HG03521 (cell line): Measurements from ENCODE around the gene PPIL4.
"Not testable (repeated sequence)": the region's sequence is repeated elsewhere in the genome, so short reads cannot be mapped to it uniquely, and the experiment has no call there.

ENCODE experiments used
- ATAC-seq: cut with Tn5 transposase; IDR thresholded peaks from one replicate; pipeline ENCODE4 v1.9.1; 2021; ENCODE audit warnings: mild to moderate bottlenecking, moderate library complexity; ENCODE audit not compliant: unreplicated experiment

Gene PPIL4

DNA sequence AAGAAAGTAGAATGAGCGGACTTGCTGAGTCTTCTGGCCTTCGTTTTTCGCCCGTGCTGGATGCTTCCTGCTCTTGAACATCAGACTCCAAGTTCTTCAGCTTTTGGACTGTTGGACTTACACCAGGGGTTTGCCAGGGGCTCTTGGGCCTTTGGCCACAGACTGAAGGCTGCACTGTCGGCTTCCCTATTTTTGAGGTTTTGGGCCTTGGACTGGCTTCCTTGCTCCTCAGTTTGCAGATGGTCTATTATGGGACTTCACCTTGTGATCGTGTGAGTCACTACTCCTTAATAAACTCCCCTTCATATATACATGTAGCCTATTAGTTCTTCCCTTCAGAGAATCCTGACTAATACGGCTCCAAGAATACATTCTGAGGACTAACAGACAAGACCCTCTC lies 83.1 kb downstream of the PPIL4 start:
- ATAC-seq, result not testable (repeated sequence)

DNA sequence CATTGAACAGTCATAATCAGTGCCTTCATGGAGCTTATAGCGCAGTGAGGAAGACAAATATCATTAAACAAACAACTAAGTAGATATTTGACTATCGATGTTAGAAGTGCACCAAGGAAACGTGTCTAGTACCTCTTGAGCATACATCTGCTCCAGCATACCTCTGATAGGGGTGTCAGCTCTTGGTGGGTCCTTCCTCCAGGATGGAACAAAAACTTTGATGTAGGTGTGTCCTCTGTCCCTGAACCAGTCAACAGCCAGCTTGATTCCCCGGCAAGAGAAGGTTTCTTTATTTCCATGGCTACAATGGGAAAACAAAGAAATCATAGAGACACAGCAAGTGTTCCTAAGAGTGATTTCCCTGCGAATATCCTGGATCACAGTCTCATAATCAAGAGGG lies 84.2 kb downstream of the PPIL4 start:
- no peak for ATAC-seq

GRCh38 chr6:149460249-149460648 lies 85.6 kb downstream of the PPIL4 start:
- ATAC-seq, result not testable (repeated sequence)

- ATAC-seq, result no peak
Measured at GRCh38 chr6:149459761-149460160, 86.1 kb downstream of the PPIL4 start.

DNA sequence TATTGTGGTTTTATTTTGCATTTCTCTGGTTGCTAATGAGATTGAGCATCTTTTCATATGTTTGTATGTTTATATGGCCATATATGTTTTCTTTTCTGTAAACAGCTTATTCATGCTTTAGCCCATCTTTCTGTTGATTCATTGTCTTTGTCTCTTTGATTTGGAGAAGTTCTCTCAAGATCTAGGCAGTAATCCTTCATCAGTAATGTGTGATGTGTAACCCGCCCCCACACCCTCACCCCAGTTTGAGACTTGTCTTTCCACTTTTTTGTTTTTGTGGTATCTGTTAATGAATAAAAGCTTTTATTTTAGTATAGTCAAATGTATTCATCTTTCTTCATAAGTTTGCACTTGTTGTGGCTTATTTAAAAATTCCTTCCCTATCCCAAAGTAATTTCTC lies 87.0 kb downstream of the PPIL4 start:
- ATAC-seq, result no peak

DNA sequence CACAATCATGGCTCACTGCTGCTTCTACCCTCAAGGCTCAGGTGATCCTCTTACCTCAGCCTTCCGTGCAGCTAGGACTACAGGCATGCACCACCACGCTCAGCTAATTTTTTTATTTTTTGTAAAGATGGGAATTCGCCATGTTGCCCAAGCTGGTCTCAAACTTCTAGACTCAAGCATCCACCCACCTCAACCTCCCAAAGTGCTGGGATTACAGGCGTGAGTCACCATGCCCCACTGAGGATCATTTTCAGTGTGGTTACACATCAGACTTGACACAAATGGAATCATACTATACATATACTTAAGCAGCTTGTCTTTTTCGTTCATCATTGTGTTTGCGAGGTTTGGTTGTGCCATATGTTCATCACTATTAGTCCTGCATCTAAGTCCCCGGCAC lies 87.6 kb downstream of the PPIL4 start:
- no peak for ATAC-seq

DNA sequence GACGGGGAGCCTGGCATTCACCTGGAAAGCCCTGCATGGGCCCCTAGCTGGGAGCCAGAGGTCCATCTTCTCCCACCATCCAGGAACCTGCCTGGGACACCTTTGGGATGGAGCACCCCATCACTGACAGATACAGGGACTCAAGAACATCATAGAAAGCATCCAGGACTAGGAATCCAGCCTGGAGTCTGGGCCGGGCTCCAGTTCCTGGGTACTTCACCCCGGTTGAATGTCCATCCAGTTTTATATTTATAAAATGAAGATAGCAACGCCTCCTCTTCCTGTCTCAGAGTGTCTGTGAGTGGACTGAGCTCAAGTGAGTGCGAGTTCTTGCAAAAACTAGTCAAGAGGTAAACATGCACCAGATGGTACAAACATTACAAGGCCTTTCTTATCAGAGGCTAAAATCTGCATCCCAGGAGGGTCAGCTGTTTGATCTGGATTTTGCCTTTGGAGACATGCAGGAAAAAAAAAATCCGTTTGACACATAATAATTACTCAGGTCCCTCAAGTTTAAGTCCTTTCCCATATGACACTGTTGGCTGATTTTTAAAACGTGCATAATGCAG lies 88.4 kb downstream of the PPIL4 start:
- no peak for ATAC-seq

- ATAC-seq, result no peak
Measured at GRCh38 chr6:149456311-149457021, 89.4 kb downstream of the PPIL4 start.

- ATAC-seq, result no peak
Measured at GRCh38 chr6:149455031-149455732, 90.7 kb downstream of the PPIL4 start.
